PC-9 (cell line): ENCODE measurements around the gene AGAP9.
"Not testable (repeated sequence)": the region's sequence is repeated elsewhere in the genome, so short reads cannot be mapped to it uniquely, and the experiment has no call there.

Experiments
- CTCF ChIP-seq: fragments of 200-600 bp; sonication (generic); conservative IDR thresholded peaks from 2 replicates; pipeline ENCODE4 v1.6.1; 2017; ENCODE audit warnings: mixed run types, antibody characterized with exemption, mild to moderate bottlenecking, moderate library complexity
- EZH2 ChIP-seq: fragments of 200-600 bp; sonication (generic); IDR thresholded peaks from 2 replicates; pipeline ENCODE4 v1.8.0; 2017; ENCODE audit warnings: antibody characterized with exemption, low read depth

- TF ChIP-seq CTCF, EZH2: not testable (repeated sequence)
Measured at GRCh38 chr10:47523475-47523874, at the start of gene AGAP9.
